GM23338 (cell line): Measurements from ENCODE around the gene PPP1R37. TPM values are rescaled to one million over a fixed set of nuclear protein-coding genes. Genes with fewer than 3 reads are reported as not detected.

ENCODE experiments used
- ATAC-seq: fragments of 200-7000 bp; cut with Tn5 transposase; 3 replicates; pipeline ENCODE4 v1.9.1; 2020
- DNase-seq: peaks from one replicate; pipeline ENCODE4 v3.0.0-alpha.2; 2015; ENCODE audit warnings: low spot score
- H2AFZ ChIP-seq: fragments of 200-600 bp; sonication (generic); 2 replicates; pipeline ENCODE4 v1.8.0; 2016; ENCODE audit warnings: antibody characterized with exemption, mild to moderate bottlenecking, moderate library complexity
- H3F3A ChIP-seq: fragments of 200-600 bp; sonication (generic); replicated peaks from 2 replicates; pipeline ENCODE4 v1.8.0; 2017; ENCODE audit warnings: antibody characterized with exemption, mixed run types, low read depth
- H3K27ac ChIP-seq: fragments of 200-600 bp; sonication (generic); 2 replicates; pipeline ENCODE4 v1.6.1; 2016; ENCODE audit warnings: low read depth
- H3K27me3 ChIP-seq: fragments of 200-600 bp; sonication (generic); 2 replicates; pipeline ENCODE4 v1.8.0; 2016; ENCODE audit warnings: mild to moderate bottlenecking, mixed run types, moderate library complexity; ENCODE audit not compliant: insufficient read depth
- H3K36me3 ChIP-seq: fragments of 200-600 bp; sonication (generic); 2 replicates; pipeline ENCODE4 v1.8.0; 2016; ENCODE audit warnings: mild to moderate bottlenecking; ENCODE audit not compliant: insufficient read depth
- H3K4me1 ChIP-seq: fragments of 200-600 bp; sonication (generic); 2 replicates; pipeline ENCODE4 v1.8.0; 2016; ENCODE audit warnings: mild to moderate bottlenecking, moderate library complexity; ENCODE audit not compliant: insufficient read depth
- H3K4me2 ChIP-seq: fragments of 200-600 bp; sonication (generic); 2 replicates; pipeline ENCODE4 v1.7.1; 2017; ENCODE audit warnings: mixed run types
- H3K4me3 ChIP-seq: fragments of 200-600 bp; sonication (generic); 2 replicates; pipeline ENCODE4 v1.6.1; 2016; ENCODE audit warnings: mixed run types
- H3K79me2 ChIP-seq: fragments of 200-600 bp; sonication (generic); replicated peaks from 2 replicates; pipeline ENCODE4 v1.8.0; 2017; ENCODE audit warnings: mild to moderate bottlenecking; ENCODE audit not compliant: insufficient read depth
- H3K9me2 ChIP-seq: fragments of 200-600 bp; sonication (generic); 2 replicates; pipeline ENCODE4 v1.8.0; 2017; ENCODE audit not compliant: insufficient read depth
- H4K20me1 ChIP-seq: fragments of 200-600 bp; sonication (generic); replicated peaks from 2 replicates; pipeline ENCODE4 v1.8.0; 2017; ENCODE audit warnings: mild to moderate bottlenecking; ENCODE audit not compliant: insufficient read depth
- H3K27ac Mint-ChIP-seq: 2 replicates; pipeline ENCODE4 v1.8.0; 2020; ENCODE audit warnings: inconsistent platforms, mild to moderate bottlenecking, moderate library complexity, mixed read lengths
- H3K27me3 Mint-ChIP-seq: 3 replicates; pipeline ENCODE4 v1.8.0; 2022; ENCODE audit warnings: low read depth, mild to moderate bottlenecking, moderate library complexity, mixed read lengths, inconsistent platforms; ENCODE audit not compliant: insufficient read depth, poor library complexity
- H3K36me3 Mint-ChIP-seq: 3 replicates; pipeline ENCODE4 v1.8.0; 2021; ENCODE audit warnings: low read depth, mild to moderate bottlenecking, inconsistent platforms, moderate library complexity, mixed read lengths
- H3K4me1 Mint-ChIP-seq: 3 replicates; pipeline ENCODE4 v1.8.0; 2020; ENCODE audit warnings: mild to moderate bottlenecking, inconsistent platforms, mixed read lengths
- H3K4me3 Mint-ChIP-seq: 3 replicates; pipeline ENCODE4 v1.8.0; 2021; ENCODE audit warnings: moderate library complexity, mild to moderate bottlenecking, inconsistent platforms, mixed read lengths
- H3K9me3 Mint-ChIP-seq: 3 replicates; pipeline ENCODE4 v1.8.0; 2020; ENCODE audit warnings: moderate library complexity, mild to moderate bottlenecking, inconsistent platforms, mixed read lengths
- CREB1 ChIP-seq: fragments of 250-450 bp; sonication (Bioruptor Pico); IDR thresholded peaks from 2 replicates; pipeline ENCODE4 v1.5.0; 2020; ENCODE audit warnings: low read depth, mild to moderate bottlenecking, moderate library complexity
- EZH2 ChIP-seq: fragments of 200-600 bp; sonication (generic); IDR thresholded peaks from one replicate; pipeline ENCODE4 v1.8.0; 2017; ENCODE audit warnings: antibody characterized with exemption, mild to moderate bottlenecking, low read depth; ENCODE audit not compliant: unreplicated experiment
- EZH2phosphoT487 ChIP-seq: fragments of 200-600 bp; sonication (generic); IDR thresholded peaks from one replicate; pipeline ENCODE4 v1.8.1; 2018; ENCODE audit warnings: antibody characterized with exemption; ENCODE audit not compliant: unreplicated experiment
- JUNB ChIP-seq: IDR thresholded peaks from one replicate; pipeline ENCODE4 v1.6.1; 2016; ENCODE audit warnings: antibody characterized with exemption; ENCODE audit not compliant: unreplicated experiment
- NANOG ChIP-seq: IDR thresholded peaks from 2 replicates; pipeline ENCODE4 v1.6.1; 2016; ENCODE audit warnings: antibody characterized with exemption, borderline replicate concordance
- POLR2AphosphoS5 ChIP-seq: IDR thresholded peaks from 2 replicates; pipeline ENCODE4 v1.6.1; 2016; ENCODE audit warnings: antibody characterized with exemption, low read depth
- REST ChIP-seq: IDR thresholded peaks from one replicate; pipeline ENCODE4 v1.6.1; 2018; ENCODE audit warnings: antibody characterized with exemption; ENCODE audit not compliant: unreplicated experiment
- STAT1 ChIP-seq: IDR thresholded peaks from one replicate; pipeline ENCODE4 v1.6.1; 2016; ENCODE audit warnings: antibody characterized with exemption; ENCODE audit not compliant: unreplicated experiment
- ZNF331 ChIP-seq: fragments of 250-450 bp; sonication (Bioruptor Pico); IDR thresholded peaks from 2 replicates; pipeline ENCODE4 v1.5.0; 2020; ENCODE audit warnings: low read depth, mild to moderate bottlenecking, moderate library complexity
- ZNF462 ChIP-seq: fragments of 250-450 bp; sonication (Bioruptor Pico); IDR thresholded peaks from 2 replicates; pipeline ENCODE4 v1.5.0; 2020; ENCODE audit warnings: mild to moderate bottlenecking, moderate library complexity
- polyA plus RNA-seq: library from polyadenylated mRNA; unstranded; fragments of >200 nt; fragmentation: Nextera tagmentation; extraction: Ambion mirVana; gene quantifications from 2 replicates; pipeline ENCODE4 v1.2.1, GENCODE V29; 2016
- total RNA-seq: library from RNA; depleted of rRNA; stranded (reverse); fragments of >200 nt; shearing (Covaris generic); gene quantifications from 2 replicates; pipeline ENCODE4 v1.2.3, GENCODE V29; 2014
- TF ChIP-seq, protein P1 (sequence below): IDR thresholded peaks from 2 replicates; pipeline ENCODE4 v1.6.1; 2016; ENCODE audit warnings: antibody characterized with exemption

The PPP1R37 gene
- total and polyA plus RNA-seq, 2 experiments from 2014 or later: 6.9 to 47.2 TPM

- TF ChIP-seq, protein P1, sequence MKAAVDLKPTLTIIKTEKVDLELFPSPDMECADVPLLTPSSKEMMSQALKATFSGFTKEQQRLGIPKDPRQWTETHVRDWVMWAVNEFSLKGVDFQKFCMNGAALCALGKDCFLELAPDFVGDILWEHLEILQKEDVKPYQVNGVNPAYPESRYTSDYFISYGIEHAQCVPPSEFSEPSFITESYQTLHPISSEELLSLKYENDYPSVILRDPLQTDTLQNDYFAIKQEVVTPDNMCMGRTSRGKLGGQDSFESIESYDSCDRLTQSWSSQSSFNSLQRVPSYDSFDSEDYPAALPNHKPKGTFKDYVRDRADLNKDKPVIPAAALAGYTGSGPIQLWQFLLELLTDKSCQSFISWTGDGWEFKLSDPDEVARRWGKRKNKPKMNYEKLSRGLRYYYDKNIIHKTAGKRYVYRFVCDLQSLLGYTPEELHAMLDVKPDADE: no peak
- TF ChIP-seq EZH2phosphoT487 (no peak), CREB1 (CRISPR knock-in tag) (no peak), POLR2AphosphoS5 (no peak), STAT1 (no peak)
These were observed 49.7 kb downstream of the PPP1R37 start (continued) for GRCh38 chr19:45142726-45143110.

DNA sequence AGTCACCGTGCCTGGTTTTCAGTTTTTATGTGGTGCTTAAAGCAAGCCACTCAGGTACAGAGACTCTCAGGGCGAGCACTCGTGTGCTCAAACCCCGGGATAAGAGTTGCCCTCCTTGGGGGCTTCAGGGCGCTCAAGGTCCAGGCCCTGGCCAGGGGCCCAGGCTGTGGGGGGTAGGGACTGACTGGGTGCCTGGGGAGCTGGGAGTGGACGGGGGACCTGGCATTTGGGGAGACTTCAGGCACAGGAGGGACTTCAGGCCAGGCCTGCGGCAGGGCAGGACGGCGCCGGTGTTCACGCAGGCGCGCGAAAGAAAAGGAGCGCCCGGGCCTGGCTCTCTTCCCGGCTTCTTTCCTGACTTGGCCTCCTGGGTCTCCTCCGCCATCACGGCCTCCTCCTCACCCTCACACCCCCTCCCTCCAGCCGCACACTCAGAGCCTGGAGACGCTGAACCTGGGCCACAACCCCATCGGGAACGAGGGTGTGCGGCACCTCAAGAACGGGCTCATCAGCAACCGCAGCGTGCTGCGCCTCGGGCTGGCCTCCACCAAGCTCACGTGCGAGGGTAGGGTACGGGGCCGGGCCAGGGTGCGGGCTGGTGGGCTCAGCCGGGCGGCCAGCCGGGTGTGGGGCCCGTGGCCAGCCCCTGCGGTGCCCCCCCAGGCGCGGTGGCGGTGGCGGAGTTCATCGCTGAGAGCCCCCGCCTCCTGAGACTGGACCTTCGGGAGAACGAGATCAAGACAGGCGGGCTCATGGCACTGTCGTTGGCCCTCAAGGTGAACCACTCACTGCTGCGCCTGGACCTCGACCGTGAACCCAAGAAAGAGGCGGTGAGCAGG is 51.7 kb downstream of the PPP1R37 start:
- H3K4me1 Mint-ChIP-seq: no peaks in the 10 kb centered on the region; the same call in 2 of the 3 replicates
- Histone ChIP-seq H4K20me1 (peaks cover 3% of the 10 kb centered on the region), H3F3A (0 out of 2 replicates have a peak, but pooled peaks cover 3% of the 10 kb centered on the region), H3K27me3 (no peaks in the 10 kb centered on the region), H3K27ac (no peak overlapping the region), H2AFZ (no peak overlapping the region), H3K36me3 (no peaks in the 10 kb centered on the region), H3K9me2 (no peaks in the 10 kb centered on the region), H3K4me1 (no peaks in the 10 kb centered on the region), H3K4me3 (no peak overlapping the region), H3K4me2 (no peak overlapping the region), H3K79me2 (no peaks in the 10 kb centered on the region)
- ATAC-seq (no peak), DNase-seq (no peak)
- peaks cover 23% of the 10 kb centered on the region for H3K27me3 Mint-ChIP-seq
- no peak overlapping the region for H3K4me3 Mint-ChIP-seq
- no peak overlapping the region for H3K27ac Mint-ChIP-seq
- H3K9me3 Mint-ChIP-seq: no peaks in the 10 kb centered on the region; the same call in 2 of the 3 replicates
- peaks cover 21% of the 10 kb centered on the region for H3K36me3 Mint-ChIP-seq
- no peak for TF ChIP-seq NANOG
- no peak for TF ChIP-seq POLR2AphosphoS5
- TF ChIP-seq ZNF331 (CRISPR knock-in tag): no peak
- TF ChIP-seq JUNB: no peak
- no peak for TF ChIP-seq EZH2phosphoT487
- TF ChIP-seq EZH2: no peak
- TF ChIP-seq, protein P1: no peak
- TF ChIP-seq CREB1 (CRISPR knock-in tag): no peak
- no peak for TF ChIP-seq STAT1
- no peak for TF ChIP-seq ZNF462 (CRISPR knock-in tag)
- TF ChIP-seq REST: no peak
